BJ (cell line): ENCODE results near the gene SLC3A2. TPM values are rescaled to one million over a fixed set of nuclear protein-coding genes. Genes with fewer than 3 reads are reported as not detected.

ENCODE experiments used
- CTCF ChIA-PET: fragments of 350-600 bp; formaldehyde crosslinking; extraction: SDS; loops from one replicate; lab custom pipeline; 2021; ENCODE audit warnings: antibody characterized with exemption, inconsistent platforms; lab: Yijun Ruan, JAX
- POLR2A ChIA-PET: fragments of 300-600 bp; sonication (Branson Sonifier 250); formaldehyde crosslinking; extraction: SDS; loops from one replicate; lab custom pipeline; 2021; ENCODE audit warnings: antibody characterized with exemption; lab: Charles Lee
- DNase-seq: peaks from one replicate; pipeline ENCODE4 v3.0.0-alpha.2; 2011; ENCODE audit warnings: low read depth
- H3K27me3 ChIP-seq: 2 replicates; pipeline ENCODE4 v1.6.0; 2011; ENCODE audit warnings: low read length; ENCODE audit not compliant: control insufficient read depth, insufficient read depth
- H3K36me3 ChIP-seq: 2 replicates; pipeline ENCODE4 v1.5.1; 2011; ENCODE audit warnings: low read length; ENCODE audit not compliant: control insufficient read depth, insufficient read depth
- H3K4me3 ChIP-seq: 2 replicates; pipeline ENCODE4 v1.5.1; 2011; ENCODE audit warnings: low read depth, mild to moderate bottlenecking, control low read depth, low read length
- CTCF ChIP-seq: IDR thresholded peaks from 2 replicates; pipeline ENCODE4 v1.5.1; 2011; ENCODE audit warnings: low read depth, mild to moderate bottlenecking, control low read depth, inconsistent platforms, low read length, moderate library complexity; ENCODE audit not compliant: insufficient read depth
- polyA plus RNA-seq: library from polyadenylated mRNA; depleted of rRNA; stranded (reverse); fragments of >200 nt; gene quantifications from 2 replicates; pipeline ENCODE4 v1.2.3, GENCODE V29; 2011

Gene SLC3A2
- polyA plus RNA-seq, 1 experiment = 535 TPM

- DNase-seq = no peak
- Histone ChIP-seq H3K27me3 (no peaks in the 10 kb centered on the region; the same call in 1 of the 2 replicates), H3K4me3 (no peak overlapping the region), H3K36me3 (no peaks in the 10 kb centered on the region)
- CTCF ChIA-PET = interaction anchor here (0.6 to 11.6 kb wide), 5 partner anchors 22 to 305 kb away, joined by 3 to 376 read pairs (median 3); no protein-coding TSS in a partner anchor
- TF ChIP-seq CTCF = no peak
- POLR2A ChIA-PET = no interaction called here
Observed at GRCh38 chr11:62908468-62909072, 27.9 kb downstream of the SLC3A2 start.

GRCh38 chr11:62909107-62909894, 28.6 kb downstream of the SLC3A2 start:
- no peak overlapping the region for H3K4me3 ChIP-seq
- no peaks in the 10 kb centered on the region for H3K36me3 ChIP-seq
- TF ChIP-seq CTCF = peak; percentile 66
- H3K27me3 ChIP-seq = no peaks in the 10 kb centered on the region; the same call in 1 of the 2 replicates
- ChIA-PET POLR2A (no interaction called here), CTCF (interaction anchor here (0.6 to 11.6 kb wide), 4 partner anchors 21 to 117 kb away, joined by 3 to 376 read pairs (median 3); no protein-coding TSS in a partner anchor)
- DNase-seq = no peak

GRCh38 chr11:62910141-62910882, 29.6 kb downstream of the SLC3A2 start:
- Histone ChIP-seq H3K27me3 (no peaks in the 10 kb centered on the region; the same call in 1 of the 2 replicates), H3K4me3 (no peak overlapping the region), H3K36me3 (no peaks in the 10 kb centered on the region)
- ChIA-PET POLR2A (no interaction called here), CTCF (interaction anchor here (0.9 to 11.6 kb wide), 2 partner anchors 14 to 110 kb away, joined by 5 to 376 read pairs; no protein-coding TSS in a partner anchor)
- no peak for TF ChIP-seq CTCF
- DNase-seq = no peak

GRCh38 chr11:62911137-62912130, 30.7 kb downstream of the SLC3A2 start:
- no peaks in the 10 kb centered on the region; the same call in 1 of the 2 replicates for H3K27me3 ChIP-seq
- no peak for DNase-seq
- ChIA-PET CTCF (interaction anchor here (11.6 kb wide), 1 partner anchor 109 kb away, joined by 376 read pairs; no protein-coding TSS in a partner anchor), POLR2A (no interaction called here)
- no peak overlapping the region for H3K4me3 ChIP-seq
- no peaks in the 10 kb centered on the region for H3K36me3 ChIP-seq
- no peak for TF ChIP-seq CTCF
